Activated CD4-positive, alpha-beta T cell treated with anti-CD3 and anti-CD28 coated beads for 48 hours (primary cell): ENCODE data around the gene PEA15.

Experiments
- DNase-seq: peaks from one replicate; pipeline ENCODE4 v3.0.0-alpha.2; 2020

Gene PEA15

DNA sequence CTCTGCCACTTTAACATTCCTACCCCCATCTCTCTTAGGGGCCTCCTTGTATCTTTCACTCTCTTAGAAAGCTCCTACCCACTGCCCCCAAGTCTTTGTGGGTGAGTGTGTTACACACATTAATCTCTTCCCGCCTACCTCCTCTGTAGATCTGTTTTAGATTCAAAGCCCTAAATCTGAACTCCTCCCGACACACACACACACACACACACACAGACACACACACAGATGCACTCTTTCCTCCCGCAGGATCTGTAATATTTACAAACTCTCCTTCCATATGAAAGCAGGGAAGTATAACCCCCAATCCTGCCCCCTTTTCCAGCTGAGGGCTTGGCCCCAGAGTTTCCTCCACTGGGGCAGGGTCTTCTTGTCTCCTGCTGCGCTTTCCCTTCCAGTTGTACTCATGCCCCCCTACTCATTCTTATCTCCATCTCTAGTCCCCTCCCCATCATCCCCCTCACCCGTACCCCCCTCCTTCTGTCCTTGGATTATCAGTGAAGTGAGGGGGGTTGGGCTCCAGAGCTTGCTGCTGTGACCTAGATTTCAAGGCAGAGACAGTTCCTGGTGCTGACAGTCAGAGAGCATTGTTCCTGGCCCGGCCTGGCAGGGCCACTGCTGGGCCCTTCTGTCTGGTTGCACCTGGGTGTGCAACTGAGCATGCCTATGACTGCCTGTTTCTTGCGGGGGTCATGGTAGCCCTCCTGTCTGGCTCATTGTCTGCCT, 4.3 kb downstream of the PEA15 start:
- no peak for DNase-seq

DNA sequence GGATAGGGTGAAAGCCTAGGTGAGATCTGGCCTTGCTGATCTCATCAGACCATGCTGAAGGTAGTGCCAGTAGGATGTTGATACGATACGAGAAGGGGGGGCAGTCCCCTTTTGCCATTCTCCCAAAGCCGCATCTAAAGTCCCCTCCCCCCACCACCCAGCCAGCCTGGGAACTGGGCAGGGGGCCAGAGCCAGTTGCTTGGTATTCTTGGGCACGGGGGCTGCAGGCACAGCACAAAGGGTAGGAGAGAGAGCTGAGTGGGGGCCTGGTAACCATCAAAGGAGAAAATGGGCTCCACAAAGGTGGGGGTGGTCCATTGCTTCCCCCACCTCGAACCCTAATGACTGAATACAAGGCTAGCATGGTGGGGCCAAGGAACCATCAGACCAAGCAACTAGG, 5.4 kb downstream of the PEA15 start:
- DNase-seq, result no peak

DNA sequence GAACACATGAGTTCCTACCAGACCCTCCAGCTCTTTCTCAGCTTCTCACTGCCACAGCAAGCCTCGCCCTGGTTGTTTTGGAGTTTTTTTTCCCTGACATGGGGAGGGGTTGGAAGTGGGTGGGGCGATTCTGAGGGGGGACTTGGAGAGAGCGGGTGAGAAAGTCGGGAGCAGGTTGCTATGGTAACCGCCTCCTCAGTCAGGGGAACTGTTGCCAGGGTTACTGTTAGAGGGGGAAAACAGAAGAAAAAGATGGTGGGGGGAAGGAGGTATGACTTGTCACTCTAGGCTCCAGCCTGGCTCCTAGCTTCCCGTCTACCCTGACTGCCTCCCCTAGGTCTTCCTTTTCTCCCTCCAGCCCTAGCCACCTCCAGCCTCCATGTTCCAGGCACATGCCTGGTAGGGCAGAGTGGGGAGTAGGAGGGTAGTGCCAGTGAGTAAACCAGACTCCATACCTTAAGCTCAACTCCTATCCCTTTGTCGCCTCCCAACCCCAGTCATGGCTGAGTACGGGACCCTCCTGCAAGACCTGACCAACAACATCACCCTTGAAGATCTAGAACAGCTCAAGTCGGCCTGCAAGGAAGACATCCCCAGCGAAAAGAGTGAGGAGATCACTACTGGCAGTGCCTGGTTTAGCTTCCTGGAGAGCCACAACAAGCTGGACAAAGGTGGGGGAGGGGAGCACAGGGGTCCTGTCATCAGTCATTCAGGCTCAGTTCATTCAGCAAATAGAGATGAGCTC, 6.0 kb downstream of the PEA15 start:
- no peak for DNase-seq

DNA sequence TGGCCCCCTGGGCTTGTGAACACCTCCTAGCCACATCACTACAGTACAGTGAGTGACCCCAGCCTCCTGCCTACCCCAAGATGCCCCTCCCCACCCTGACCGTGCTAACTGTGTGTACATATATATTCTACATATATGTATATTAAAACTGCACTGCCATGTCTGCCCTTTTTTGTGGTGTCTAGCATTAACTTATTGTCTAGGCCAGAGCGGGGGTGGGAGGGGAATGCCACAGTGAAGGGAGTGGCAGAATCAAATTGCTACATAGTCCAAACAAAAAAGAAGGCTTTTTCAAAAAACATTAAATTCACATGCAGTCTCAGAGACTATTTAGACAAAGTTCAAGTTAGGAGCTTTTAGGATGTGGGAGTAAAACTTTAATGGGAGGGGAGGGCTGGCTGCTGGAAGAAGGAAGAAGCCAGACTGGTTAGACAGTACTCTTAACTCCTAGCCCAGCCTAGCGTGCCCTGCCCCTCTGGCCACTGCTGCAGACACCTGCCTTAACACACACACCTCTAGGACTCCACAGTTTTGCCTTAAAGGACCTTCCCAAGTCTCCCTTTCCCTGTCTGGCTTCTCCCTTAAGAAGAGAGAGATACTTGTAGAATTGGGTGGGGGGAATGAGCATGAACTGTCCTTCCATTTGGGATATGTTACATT, 9.4 kb downstream of the PEA15 start:
- DNase-seq, result no peak

DNA sequence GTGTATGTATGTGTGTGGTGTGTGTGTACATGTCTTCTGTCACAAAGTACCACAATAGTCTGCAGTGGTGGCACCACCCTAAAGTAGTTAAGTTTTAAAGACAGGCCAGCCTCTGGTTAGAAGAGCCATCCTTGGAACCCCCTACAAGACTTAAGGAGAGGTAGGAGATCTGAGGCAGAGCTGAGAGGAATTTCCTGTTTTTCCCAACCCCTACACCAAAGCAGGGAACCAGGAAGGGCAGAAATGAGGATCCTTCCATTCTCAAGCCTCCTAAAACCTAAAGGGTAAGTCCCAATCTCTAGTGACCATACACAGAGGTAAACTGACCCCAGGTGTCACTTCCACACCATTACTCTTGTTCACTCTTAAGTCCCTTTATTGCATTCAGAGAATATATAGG, 11.1 kb downstream of the PEA15 start:
- no peak for DNase-seq

DNA sequence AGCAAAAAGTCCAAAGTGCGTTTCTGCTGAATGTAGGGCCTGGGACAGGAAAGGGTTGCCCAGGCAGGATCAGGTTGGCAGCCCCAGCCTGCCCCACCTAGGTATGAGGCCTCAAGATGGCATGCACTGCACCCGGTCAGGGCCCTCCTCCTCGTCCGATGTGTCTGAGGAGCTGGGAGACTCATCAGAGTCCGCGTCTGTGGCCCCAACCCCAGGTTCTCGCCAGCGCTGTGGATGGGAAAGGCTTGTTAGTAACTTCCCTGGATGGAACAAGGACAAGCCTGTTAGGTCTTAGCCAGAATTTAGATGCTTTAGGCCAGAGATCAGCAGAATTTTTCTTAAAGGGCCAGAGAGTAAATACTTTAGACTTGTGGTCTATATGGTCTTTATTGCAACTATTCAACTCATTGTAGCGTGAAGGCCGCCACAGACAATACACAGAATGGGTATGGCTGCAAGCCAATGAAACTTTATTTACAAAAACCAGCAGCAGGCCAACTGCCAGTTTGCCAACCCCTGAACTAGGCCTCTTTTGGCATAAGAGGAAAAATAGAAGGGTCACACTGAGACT, 12.4 kb downstream of the PEA15 start:
- no peak for DNase-seq

DNA sequence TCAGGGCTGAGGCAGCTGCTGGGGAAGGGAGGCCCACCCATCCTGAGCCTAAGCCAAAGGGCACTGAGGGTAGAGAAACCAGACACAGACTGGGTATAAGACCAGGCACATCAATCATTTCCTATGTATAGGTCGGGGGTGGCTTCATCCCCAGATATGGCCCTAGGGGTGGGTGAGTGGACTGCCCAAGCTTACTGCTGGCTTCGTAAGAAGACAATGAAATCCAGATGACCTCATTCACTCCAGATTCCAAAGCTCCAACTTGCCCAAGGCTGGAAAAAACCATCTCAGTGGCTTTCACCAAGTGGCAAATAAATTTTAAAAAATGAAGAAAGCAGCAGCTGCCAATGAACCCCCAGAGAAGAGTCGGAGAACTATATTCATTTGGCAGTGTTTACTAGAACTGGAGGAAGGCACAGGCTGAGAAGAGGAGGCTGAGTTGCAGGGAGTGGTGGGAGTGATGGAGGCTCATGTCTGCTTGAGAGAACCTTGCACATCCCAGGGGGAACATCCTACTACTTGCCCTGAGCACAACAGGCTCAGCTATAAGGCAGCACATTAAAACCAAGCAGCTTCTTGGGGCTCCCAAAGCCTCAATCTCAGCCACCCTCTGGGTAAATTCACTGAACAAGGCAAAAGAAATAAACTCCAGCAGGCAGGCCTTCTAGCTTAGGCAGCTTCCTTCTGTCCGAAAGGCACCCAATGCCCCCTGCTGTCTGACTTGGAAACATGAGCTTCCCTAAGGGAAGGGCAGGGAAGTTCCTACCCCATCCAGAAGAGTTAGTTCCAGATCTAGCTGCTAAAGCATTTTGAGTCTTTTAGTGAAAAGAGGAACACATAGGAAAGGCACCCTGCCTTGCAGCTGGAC, 14.1 kb downstream of the PEA15 start:
- no peak for DNase-seq

DNA sequence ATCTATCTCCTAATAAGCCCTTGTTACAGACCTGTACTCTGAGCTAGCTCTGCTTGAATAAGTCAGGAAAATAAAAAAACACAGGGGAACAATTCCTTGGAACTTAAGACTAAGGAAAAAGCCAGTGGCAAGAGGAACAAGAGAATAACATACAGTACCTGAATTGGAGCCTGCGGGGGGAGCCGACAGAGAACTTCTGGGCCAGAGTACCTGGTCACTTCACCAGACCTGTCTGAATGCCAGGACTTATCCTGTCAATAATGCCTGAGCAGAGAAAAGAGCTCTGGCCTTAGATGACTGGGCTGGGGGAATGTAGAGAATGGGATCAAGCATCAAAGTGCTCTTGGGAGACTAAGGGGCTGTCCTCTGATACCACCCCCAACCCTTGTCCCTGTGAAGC, 15.1 kb downstream of the PEA15 start:
- no peak for DNase-seq

DNA sequence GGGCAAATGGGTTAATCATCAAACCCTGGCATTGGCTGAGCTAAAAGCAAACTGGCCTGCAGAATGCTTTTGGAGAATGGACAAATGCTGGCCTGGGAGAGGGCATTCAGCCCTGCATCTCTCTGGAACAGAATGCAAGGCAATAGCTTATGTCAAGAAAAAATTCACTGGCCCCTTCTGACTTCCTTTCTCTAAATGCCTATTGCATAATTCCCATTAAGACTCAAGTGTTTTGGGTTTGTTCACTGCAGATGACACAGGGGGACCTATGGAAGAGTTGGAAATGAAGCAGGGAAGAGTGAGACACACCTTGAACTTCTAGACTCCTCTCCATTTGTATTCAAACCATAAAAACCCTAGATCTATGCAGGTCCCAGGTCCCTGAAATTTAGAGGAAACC, 15.9 kb downstream of the PEA15 start:
- no peak for DNase-seq

DNA sequence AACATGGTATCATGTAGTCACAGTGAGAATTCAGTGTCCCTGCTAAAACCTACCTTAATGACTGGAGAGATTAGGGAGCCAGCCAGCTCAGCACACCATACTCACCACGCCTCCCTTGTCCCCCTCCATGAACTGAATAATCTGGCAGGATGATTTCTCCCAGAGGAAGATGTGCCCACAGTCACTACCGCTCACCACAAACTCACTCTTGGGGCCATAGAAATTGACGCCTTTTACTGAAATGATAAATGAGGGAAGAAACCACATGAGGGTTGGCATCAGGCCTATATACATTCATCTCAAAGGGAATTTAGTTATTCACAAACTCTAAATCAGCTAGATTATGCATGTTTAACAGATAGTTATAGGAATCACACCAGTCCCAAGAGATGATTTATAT, 17.4 kb downstream of the PEA15 start:
- DNase-seq, result no peak

DNA sequence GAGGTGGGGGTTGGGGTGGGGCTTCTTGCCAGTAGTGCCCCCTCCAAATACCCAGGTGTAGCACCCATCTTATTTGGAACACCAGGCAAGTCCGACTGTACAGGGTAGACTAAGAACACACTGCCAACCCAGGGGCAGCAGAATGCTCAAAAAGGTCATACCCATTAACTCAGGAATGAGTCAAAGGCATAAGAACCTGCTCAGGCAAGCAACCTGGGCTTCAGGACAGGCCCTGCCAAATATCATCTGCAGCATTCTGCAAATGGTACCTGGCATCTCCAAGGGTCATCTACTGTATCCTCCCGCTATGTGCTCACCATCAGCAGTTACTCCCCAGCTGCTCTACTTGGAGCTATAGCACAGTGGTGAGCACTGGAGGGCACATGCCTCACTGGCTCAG, 19.4 kb downstream of the PEA15 start:
- DNase-seq, result no peak

DNA sequence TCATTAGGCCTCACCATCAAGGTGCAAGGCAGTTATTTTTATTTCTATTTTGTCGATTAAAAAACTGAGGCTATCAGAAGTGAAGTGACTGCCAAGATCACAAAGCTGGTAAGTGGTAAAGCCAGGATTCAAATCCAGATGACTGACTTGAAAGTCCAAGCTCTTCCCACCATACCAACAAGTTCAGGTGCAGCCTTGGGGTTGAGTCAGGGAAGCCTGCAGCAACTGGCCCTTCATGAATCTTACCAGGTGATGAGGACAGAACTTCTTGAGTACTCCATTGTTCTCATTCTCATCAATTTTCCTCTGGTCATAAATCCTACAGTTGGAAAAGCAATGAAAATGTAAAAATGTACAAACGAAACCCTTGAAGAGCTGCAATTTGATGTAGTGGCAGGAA, 20.2 kb downstream of the PEA15 start:
- DNase-seq, result no peak

DNA sequence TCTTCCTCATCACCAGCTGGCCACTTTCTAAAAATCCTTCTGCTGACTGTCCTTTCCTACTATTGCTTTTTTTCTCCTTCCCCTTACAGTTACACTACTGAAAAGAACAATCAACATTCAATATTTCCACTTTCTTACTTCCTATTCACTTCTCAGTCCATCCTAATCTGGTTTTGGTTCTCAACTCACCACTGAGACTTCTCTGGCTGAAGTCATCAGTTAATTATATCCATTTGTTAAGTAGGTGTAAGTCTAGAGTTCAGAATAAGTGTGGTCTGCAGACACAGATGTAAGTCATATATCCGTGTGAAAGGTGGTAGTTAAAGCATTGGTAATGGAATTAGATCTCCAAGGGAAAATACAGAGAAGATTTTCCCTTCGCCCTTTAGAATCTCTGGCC, 21.4 kb downstream of the PEA15 start:
- DNase-seq, result no peak

DNA sequence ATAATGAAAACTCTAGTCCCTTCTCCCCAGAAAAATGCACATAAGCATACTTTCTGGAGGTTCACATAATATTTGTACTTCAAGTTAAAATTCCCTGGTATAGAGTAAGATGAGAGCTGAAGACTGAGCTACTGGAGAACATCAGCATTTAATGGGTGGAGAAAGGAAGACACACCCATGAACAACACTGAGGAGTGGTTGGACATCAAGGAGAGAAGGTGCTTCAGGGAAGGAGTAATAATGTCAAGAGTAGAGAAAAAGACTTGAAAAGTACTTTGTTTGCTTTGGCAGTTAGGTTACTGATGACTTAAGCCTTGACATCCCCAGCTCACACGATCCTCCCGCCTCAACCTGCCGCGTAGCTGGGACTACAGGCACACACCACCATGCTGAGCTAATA, 21.9 kb downstream of the PEA15 start:
- no peak for DNase-seq

DNA sequence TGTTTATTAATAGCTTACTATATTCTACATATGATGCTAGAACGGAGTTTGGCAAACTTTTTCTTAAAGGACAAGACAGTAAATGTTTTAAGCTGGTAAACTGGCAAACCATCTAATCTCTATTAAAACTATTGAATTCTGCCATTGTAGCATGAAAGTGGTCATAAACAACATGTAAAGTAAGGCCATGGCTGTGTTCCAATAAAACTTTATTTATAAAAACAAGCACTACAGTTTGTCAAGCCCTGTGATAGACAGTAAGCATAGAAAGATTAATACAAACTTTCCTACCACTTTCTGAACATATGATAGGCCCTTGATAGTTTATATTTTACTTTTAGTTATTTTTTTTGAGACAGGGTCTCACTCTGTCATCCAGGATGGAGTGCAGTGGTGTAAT, 22.4 kb downstream of the PEA15 start:
- DNase-seq, result no peak

DNA sequence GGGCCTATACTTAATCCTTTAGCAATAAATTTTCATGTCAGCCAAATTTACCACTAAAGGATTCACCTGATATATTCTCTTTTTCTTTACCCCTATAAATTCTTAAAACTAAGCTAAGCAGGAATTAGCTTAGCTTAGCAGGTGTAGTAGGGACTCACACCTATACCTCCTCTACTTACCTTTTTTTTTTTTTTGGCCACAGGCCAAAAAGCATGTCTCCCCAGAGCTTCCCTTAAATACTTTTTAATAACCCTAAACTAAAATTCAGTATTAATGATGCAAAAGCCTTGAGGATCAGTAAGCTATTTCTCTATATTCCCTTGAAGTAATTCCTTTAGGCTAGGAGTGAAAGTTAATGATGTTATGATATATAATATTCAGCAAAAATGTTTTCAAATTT, 23.2 kb downstream of the PEA15 start:
- DNase-seq, result no peak

DNA sequence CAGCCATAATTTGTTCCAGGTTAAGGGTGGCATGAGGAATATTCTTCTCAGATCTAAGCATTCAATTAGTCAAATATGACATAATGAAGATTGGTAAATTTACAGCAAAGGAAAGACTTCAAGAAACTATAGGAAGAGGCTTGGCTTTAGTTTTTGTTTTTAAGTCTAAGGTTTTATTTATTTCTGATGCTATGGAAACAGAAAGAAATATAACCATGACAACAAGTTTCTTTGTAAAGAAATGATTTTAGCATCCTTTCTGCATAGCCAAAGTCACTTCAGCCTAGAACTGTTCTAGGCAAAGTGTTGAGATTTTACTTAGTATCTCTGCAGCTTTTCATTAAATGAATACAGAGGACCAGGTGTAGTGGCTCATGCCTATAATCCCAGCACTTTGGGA, 27.7 kb downstream of the PEA15 start:
- DNase-seq, result no peak

DNA sequence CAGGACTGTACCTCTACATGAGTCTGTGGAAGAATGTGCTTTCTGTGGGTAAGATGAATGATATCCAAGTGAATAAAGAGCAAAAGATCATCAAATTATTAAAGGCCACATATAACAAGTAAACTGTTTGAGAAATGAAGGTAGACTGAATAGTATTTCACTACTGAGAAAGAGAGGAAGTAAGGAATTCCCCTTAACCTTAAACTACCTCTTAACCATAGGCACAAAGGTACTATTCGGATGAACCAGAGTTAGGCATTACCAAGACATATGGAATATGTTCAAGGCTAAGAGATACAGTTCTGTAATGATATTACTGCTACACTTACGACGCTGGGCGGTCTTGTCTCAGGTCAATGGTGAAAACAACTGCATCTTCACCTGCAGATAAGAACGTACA, 31.6 kb downstream of the PEA15 start:
- DNase-seq, result no peak

DNA sequence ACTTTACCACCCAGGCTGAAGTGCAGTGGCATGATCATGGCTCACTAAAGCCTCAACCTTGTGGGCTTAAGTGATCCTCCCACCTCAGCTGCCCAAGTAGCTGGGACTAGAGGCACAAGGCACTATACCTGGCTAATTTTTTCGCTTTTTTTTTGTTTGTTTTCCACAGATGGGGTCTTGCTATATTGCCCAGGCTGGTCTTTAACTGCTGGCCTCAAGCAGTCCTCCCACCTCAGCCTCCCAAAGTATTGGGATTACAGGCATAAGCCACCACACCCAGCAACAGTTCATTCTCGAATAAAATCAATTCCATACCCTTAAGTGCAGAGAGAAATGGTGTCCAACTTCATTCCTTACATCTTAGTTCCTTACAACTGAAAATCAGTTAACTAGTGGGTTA, 32.4 kb downstream of the PEA15 start:
- no peak for DNase-seq

DNA sequence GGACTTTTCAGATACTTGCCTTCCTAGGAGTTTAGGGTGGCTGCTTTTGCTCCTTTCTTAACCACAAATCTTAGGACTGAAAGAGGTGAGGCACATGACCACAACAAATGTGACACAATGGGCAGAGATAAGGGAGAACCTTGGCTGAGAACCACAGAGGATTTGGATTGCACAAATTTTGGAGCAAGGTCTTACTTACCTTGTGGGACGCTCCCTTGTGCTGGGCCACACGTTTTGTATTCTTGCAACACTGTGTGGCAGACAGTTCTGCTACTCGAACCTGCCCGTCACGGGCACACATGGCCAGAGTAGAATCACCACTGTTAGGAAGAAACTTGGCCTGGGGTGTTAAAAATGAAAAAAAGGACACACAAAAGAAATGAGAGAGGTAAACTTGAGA, 33.2 kb downstream of the PEA15 start:
- no peak for DNase-seq

DNA sequence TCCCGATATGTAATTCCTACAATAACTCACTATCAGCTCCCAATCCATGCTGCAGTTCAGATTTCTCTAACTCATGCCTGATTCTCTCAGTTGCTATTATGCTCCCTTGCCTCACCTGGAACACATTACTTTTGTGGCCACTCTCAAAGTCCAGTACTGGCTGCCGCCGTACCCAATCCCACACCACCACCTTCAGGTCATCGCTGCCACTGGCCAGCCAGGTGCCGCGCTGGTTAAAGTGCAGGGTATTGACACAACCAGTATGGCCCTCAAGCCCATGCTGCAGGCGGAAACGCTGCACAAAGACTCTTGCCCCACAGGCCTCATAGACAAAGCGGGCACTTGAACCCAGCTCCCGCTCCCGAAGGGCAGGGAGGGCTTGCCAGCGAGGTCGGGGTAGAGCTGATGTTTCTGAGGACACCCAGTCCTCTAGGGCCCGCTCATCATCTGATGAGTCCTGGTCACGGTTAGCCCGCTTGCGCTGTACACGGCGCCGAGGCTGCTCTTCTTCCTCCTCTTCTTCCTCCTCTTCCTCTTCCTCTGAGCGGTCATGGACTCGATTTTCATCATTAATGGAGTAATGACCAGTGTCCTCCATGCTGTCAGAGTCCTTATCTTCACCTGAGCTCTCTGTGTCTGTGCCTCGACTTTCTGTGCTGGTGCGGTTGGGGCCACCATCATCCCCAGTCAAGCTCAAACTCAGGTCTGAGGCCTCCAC, 34.6 kb downstream of the PEA15 start:
- DNase-seq, result no peak

DNA sequence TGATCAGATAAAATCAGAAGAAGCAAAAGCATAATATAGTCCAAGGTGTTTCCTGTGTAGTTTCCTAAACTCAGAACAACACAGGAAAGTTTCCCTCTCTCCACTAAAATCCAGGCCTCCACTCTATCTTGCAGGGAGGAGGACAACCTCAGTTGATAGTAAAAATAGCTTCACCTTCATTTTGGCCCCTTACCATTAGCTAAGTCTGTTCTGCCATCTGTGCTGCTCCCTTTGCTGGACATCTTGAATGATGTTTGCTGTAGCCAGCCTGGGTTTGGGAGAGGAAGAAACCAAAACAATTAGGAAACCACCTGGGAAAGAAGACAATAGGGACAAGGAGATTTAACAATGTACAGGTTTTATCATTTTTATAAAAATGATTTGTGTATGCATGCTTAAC, 38.6 kb downstream of the PEA15 start:
- DNase-seq, result no peak
